ENCODE data around the gene TCOF1.

GRCh38 chr5:150396267-150396666 is 38.8 kb downstream of the TCOF1 start:
- TF ChIP-seq POLR2A (IDR thresholded peaks at IDR 0.05), result no peak
- TF ChIP-seq CTCF (IDR thresholded peaks at IDR 0.05), result no peak
